ENCODE measurements around the gene RNASEH2B.

RNASEH2B gene

GRCh38 chr13:50909605-50910484 is at the start of gene RNASEH2B:
Gene RNASEH2B (plus strand): TSS chr13:50909791. CDS start chr13:50910077, 286 bp downstream.
- peak within 1 kb of the TSS; percentile 81 for H3K4me3 ChIP-seq (ENCODE audit: low read length)
- no peak; the same call in 1 of the 2 replicates for TF ChIP-seq CTCF (conservative IDR thresholded peaks at IDR 0.05; ENCODE audit: low read length)
- DNase-seq (ENCODE audit: low read depth) = peak; percentile 41

DNA sequence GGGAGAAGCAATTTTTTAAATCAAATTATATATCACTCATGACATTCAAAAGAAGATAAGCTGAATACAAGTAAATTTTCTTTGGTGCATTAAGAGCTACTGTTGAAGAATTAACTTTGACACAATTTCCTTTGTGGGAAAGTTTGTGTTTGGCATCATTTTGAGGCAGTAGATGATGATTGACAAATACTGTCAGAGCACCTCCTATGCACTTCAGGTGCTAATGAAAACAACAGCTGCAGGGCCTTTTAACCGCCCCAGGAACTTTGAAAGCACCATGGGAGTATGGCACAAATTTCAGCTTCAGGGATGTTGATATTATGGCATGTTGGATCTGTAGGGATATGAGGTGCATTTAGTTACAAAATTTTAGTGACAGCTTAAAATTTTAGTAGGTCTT is 45.1 kb upstream of the RNASEH2B start:
- no peak for TF ChIP-seq CTCF (conservative IDR thresholded peaks at IDR 0.05; ENCODE audit: low read length)
- no peak overlapping the region for H3K4me3 ChIP-seq (ENCODE audit: low read length)
- DNase-seq (ENCODE audit: low read depth) = no peak

DNA sequence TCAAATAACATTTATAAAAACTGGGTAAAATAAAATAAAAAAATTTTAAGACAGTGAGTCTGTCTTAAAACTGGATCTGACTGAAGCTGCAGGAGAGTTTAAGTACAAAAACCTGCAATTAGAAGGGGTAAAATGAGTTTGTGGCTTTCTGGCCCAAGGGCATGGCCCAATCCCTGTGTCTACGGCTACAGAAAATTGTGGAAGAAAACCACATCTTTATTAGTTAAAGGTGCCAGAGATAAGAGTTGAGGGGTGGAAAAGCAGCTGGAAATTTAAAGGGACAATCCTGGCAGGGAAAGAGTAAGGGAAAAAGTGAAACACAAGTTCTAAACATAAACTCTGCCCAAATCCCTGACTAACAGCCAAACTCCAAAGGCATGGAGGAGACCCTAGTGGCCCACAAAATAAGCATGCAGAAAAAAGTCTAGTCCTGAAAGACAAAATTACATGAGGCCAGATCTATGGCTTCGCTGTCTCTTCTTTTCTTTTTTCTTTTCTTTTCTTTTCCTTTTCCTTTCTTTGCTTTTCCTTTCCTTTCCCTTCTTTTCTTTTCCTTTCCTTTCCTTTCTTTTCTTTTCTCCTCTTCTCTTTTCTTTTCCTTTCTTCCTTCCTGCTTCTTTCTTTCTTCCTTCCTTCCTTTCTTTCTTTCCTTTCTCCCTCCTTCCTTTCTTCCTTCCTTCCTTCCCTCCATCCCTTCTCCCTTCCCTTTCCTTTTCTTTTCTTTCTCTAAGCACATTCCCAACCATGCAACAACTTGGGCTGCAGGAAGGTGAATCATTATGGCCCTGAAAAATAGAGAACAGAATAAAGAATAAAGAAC is 42.6 kb upstream of the RNASEH2B start:
- no peak overlapping the region for H3K4me3 ChIP-seq (ENCODE audit: low read length)
- no peak for TF ChIP-seq CTCF (conservative IDR thresholded peaks at IDR 0.05; ENCODE audit: low read length)
- peak; percentile 1 for DNase-seq (ENCODE audit: low read depth)

GRCh38 chr13:50867637-50867945 is 42.0 kb upstream of the RNASEH2B start:
- DNase-seq (ENCODE audit: low read depth) = no peak
- no peak for TF ChIP-seq CTCF (conservative IDR thresholded peaks at IDR 0.05; ENCODE audit: low read length)
- H3K4me3 ChIP-seq (ENCODE audit: low read length) = no peak overlapping the region

DNA sequence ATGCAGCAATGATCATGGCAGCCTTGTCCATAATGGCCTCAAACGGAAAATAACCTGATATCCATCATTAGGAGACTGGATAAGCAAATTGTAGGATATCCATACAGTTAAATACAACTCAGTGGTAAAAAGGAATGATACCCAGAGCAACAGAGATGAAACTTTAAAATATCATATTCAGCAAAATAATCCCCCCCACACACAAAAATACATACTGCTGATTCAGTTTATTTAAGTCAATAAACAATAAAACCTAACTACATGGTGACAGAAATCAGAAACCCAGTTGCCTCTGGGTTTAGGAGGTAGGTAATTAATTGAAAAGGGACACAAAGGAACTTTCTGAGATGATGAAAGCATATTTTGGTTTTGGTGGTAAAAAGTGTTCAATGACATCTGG is 38.2 kb upstream of the RNASEH2B start:
- no peak for TF ChIP-seq CTCF (conservative IDR thresholded peaks at IDR 0.05; ENCODE audit: low read length)
- no peak for DNase-seq (ENCODE audit: low read depth)

DNA sequence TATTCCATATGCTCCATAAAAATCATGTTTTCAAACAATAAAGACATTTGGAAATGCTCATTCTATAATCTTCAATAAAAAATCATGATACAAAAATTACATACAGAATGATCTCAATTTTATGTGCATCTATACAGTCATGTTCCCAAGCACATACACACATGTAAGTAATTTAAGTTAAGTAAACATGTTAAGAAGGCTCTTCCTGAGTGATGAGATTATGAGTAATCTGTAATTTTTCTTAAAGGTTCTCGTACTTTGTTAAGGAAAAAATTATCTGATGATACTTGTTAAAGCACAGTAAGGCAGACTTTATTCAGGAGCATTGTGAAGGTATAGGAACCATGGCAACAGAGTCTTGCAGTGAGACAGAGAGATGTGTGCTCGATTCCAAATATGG is 36.1 kb upstream of the RNASEH2B start:
- H3K4me3 ChIP-seq (ENCODE audit: low read length) = no peak overlapping the region
- DNase-seq (ENCODE audit: low read depth) = no peak
- TF ChIP-seq CTCF (conservative IDR thresholded peaks at IDR 0.05; ENCODE audit: low read length) = no peak

More for the DNA sequence above, 38.2 kb upstream of the RNASEH2B start:
- no peak overlapping the region for H3K4me3 ChIP-seq (ENCODE audit: low read length)

Measured in AG10803 (cell line).